ENCODE data around the gene EVPL.
A peak's percentile ranks its signal among the peaks of the same experiment; 100 is the strongest.

Gene EVPL

GRCh38 chr17:76014925-76015261 lies 12.2 kb downstream of the EVPL start:
- DNase-seq: peak; percentile 84

GRCh38 chr17:76014100-76014924 lies 12.8 kb downstream of the EVPL start:
- peak; percentile 92 for DNase-seq

- DNase-seq: no peak
Observed at GRCh38 chr17:76013377-76013932, 13.7 kb downstream of the EVPL start.

- DNase-seq: no peak
Observed at GRCh38 chr17:76011951-76012350, 15.2 kb downstream of the EVPL start.

- DNase-seq: no peak
Observed at GRCh38 chr17:76009969-76010661, 17.0 kb downstream of the EVPL start.

GRCh38 chr17:76009447-76009846 lies 17.7 kb downstream of the EVPL start:
- DNase-seq: no peak

GRCh38 chr17:76008630-76009425 lies 18.3 kb downstream of the EVPL start:
- DNase-seq: no peak

GRCh38 chr17:76008208-76008607 lies 18.9 kb downstream of the EVPL start:
- DNase-seq: no peak

GRCh38 chr17:76007850-76008165 lies 19.3 kb downstream of the EVPL start:
- no peak for DNase-seq

- no peak for DNase-seq
Observed at GRCh38 chr17:76007131-76007849, 19.8 kb downstream of the EVPL start.

- DNase-seq: peak; percentile 77
Observed at GRCh38 chr17:76005263-76006149, 21.6 kb downstream of the EVPL start.

- DNase-seq: no peak
Observed at GRCh38 chr17:76004750-76005262, 22.3 kb downstream of the EVPL start.

GRCh38 chr17:76003915-76004314 lies 23.2 kb downstream of the EVPL start:
- no peak for DNase-seq

- no peak for DNase-seq
Observed at GRCh38 chr17:76002100-76002499, 25.0 kb downstream of the EVPL start.

- no peak for DNase-seq
Observed at GRCh38 chr17:76000755-76001521, 26.2 kb downstream of the EVPL start, which contains the start of gene CDK3. TSS of gene CDK3 (plus strand) at chr17:76000855. CDS start at chr17:76001426, 571 bp downstream.

- DNase-seq: peak; percentile 55
Observed at GRCh38 chr17:76000016-76000754, 26.9 kb downstream of the EVPL start.

- DNase-seq: no peak
Observed at GRCh38 chr17:75998327-75998795, 28.7 kb downstream of the EVPL start.

GRCh38 chr17:75996665-75997590 lies 30.2 kb downstream of the EVPL start:
- DNase-seq: no peak

Measured in NCI-H1436 (cell line).